Measurements from ENCODE around the gene MAGI2. TPM values are rescaled to one million over a fixed set of nuclear protein-coding genes. Genes with fewer than 3 reads are reported as not detected.
A peak's percentile ranks its signal among the peaks of the same experiment; 100 is the strongest.

The MAGI2 gene
- total and polyA plus RNA-seq, 8 donors, result 6.1 to 9.2 (median 7.1) TPM

DNA sequence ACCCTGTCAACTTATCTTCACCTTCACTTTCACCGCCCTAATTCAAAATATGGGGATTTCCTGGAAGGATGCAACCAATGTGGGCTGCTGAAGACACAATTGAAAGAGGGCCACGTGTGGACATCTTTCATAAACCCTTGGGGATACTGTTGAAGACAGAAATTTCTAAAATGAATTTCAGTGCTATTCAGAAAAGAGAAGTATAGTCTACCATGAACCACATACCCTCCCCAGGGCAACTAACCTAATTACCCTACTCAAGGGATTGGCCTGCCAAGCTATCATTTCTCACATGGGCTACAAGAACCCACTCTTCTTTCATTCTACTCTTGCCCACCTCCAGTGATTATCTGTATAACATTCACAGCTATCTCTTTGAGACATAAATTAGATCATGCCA, 1428.9 kb downstream of the MAGI2 start:
- H3K9me3 ChIP-seq, result no peaks in the 10 kb centered on the region
- DNase-seq, result no peak
- no peak overlapping the region for H3K4me3 ChIP-seq
- H3K4me1 ChIP-seq, result peaks cover 0 to 11% of the 10 kb centered on the region in 2 donors
- intact Hi-C loops (cut with DNase I), result no loop called here
- TF ChIP-seq, protein P1, sequence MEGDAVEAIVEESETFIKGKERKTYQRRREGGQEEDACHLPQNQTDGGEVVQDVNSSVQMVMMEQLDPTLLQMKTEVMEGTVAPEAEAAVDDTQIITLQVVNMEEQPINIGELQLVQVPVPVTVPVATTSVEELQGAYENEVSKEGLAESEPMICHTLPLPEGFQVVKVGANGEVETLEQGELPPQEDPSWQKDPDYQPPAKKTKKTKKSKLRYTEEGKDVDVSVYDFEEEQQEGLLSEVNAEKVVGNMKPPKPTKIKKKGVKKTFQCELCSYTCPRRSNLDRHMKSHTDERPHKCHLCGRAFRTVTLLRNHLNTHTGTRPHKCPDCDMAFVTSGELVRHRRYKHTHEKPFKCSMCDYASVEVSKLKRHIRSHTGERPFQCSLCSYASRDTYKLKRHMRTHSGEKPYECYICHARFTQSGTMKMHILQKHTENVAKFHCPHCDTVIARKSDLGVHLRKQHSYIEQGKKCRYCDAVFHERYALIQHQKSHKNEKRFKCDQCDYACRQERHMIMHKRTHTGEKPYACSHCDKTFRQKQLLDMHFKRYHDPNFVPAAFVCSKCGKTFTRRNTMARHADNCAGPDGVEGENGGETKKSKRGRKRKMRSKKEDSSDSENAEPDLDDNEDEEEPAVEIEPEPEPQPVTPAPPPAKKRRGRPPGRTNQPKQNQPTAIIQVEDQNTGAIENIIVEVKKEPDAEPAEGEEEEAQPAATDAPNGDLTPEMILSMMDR (IDR thresholded peaks at IDR 0.05), result no peak
- ATAC-seq, result no peak
- no peaks in the 10 kb centered on the region for H3K36me3 ChIP-seq
- H3K27me3 ChIP-seq, result no peaks in the 10 kb centered on the region
- H3K27ac ChIP-seq, result no peak overlapping the region

DNA sequence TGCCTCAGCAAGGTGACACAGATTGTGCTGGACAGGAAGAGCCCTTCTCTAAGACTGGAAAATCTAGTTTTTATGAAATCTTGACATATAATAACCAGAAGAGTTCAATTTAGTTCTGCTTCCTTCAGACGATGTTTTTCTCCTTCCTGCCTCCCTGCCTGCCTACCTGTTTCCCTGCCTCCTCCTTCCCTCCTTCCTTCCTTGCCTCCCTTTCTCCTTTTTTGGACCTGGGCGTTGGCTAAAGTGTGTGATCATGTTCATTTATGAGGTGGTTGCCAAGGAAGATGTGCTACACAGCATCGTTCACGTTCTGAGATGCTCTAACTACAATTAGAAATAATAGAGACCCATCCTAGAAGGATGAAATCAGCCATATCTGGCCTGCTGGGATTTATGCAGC, 1430.3 kb downstream of the MAGI2 start:
- H3K27ac ChIP-seq, result no peak overlapping the region
- ATAC-seq (no peak), DNase-seq (no peak)
- no peak overlapping the region for H3K4me3 ChIP-seq
- intact Hi-C loops (cut with DNase I), result no loop called here
- no peaks in the 10 kb centered on the region for H3K9me3 ChIP-seq
- H3K4me1 ChIP-seq, result peaks cover 0 to 15% of the 10 kb centered on the region in 2 donors
- H3K27me3 ChIP-seq, result peaks cover 0 to 10% of the 10 kb centered on the region in 2 donors
- TF ChIP-seq, protein P1 (IDR thresholded peaks at IDR 0.05), result no peak
- H3K36me3 ChIP-seq, result no peaks in the 10 kb centered on the region

DNA sequence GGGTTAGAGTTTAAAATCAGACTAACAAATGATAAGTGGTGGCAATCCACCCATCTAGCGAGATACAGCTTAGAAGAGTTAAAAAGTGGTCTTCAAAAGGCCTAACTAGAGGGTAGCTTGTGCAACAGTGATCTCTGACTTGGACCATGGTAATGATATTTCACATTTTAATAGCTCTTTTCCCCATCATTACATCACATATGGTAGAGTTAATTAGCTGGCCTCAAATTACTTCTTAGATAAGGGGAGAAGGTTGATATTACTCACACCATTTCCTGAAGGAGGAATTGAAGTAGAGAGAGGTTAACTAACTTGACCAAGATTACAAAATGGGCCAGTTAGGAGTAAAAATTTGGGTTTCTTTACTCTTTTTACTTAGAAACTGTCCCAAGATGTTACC, 1431.3 kb downstream of the MAGI2 start:
- intact Hi-C loops (cut with DNase I), result no loop called here

DNA sequence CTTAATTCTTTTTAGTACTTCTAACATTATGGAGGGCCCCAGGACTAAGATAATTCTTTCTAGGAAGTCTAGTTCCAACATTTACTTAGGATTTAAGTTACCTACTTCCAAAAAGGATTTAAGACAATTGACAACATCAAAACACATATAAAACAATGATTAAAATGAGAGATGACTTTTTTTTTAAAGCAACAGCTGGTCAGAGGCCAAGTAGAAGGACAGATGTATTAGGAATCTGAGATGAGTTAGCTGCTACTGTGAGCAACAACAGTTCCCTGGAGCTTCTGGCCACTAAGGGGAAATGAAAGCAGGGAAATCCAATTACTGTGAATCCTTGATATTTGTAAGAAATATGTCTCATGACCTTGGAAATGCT, 1432.6 kb downstream of the MAGI2 start:
- peaks cover 0 to 15% of the 10 kb centered on the region in 2 donors for H3K4me1 ChIP-seq
- DNase-seq (peak in 1 of 4 donors; percentile 13), ATAC-seq (no peak)
- H3K36me3 ChIP-seq, result no peaks in the 10 kb centered on the region
- peaks cover 0 to 14% of the 10 kb centered on the region in 2 donors for H3K27me3 ChIP-seq
- intact Hi-C loops (cut with DNase I), result no loop called here
- no peaks in the 10 kb centered on the region for H3K9me3 ChIP-seq
- H3K27ac ChIP-seq, result no peak overlapping the region
- TF ChIP-seq, protein P1 (IDR thresholded peaks at IDR 0.05), result no peak
- H3K4me3 ChIP-seq, result no peak overlapping the region

More for the DNA sequence above, 1431.3 kb downstream of the MAGI2 start:
- no peaks in the 10 kb centered on the region for H3K36me3 ChIP-seq
- no peak overlapping the region for H3K4me3 ChIP-seq
- H3K9me3 ChIP-seq, result no peaks in the 10 kb centered on the region
- peaks cover 0 to 15% of the 10 kb centered on the region in 2 donors for H3K4me1 ChIP-seq
- peaks cover 0 to 14% of the 10 kb centered on the region in 2 donors for H3K27me3 ChIP-seq
- ATAC-seq (no peak), DNase-seq (no peak)
- H3K27ac ChIP-seq, result no peak overlapping the region
- TF ChIP-seq, protein P1 (IDR thresholded peaks at IDR 0.05), result no peak

DNA sequence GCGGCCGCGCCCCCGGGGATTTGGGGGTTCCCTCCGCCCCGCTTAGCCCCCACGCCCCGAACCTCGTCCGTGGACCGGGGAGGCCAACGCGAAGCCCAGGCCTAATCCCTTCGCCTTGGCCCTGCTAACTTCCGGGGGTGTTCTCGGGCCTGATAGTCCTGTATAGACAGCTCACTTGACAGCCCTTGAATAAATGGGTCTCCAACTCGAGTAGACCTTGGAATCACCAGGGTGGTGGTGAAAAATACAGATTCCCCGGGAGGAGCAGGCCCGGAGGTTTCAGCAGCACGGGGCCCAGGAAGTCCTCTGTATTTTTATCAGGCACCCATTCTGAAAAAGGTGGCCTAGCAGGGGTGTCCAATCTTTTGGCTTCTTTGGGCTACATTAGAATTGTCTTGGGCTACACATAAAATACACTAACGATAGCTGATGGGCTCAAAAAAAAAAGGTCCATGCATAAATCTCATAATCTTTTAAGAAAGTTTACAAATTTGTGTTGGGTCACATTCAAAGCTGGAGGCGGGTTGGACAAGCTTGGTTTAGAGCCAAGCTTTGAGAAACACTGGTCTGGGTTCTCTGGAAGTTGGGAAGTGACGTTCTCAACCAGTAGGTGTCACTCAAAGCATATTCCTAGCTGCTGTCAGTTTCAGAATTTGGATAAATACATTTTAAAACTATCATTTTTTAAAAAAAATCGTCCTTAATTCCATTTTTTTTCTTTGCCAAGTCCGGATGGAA, 1433.2 kb downstream of the MAGI2 start:
- peaks cover 0 to 15% of the 10 kb centered on the region in 2 donors for H3K4me1 ChIP-seq
- TF ChIP-seq, protein P1 (IDR thresholded peaks at IDR 0.05), result peak; percentile 64 to 74
- no peaks in the 10 kb centered on the region for H3K36me3 ChIP-seq
- peak; percentile 89 for ATAC-seq
- peaks cover 0 to 14% of the 10 kb centered on the region in 2 donors for H3K27me3 ChIP-seq
- peak overlapping the region; percentile 44 to 49 for H3K4me3 ChIP-seq
- DNase-seq, result peak in 3 of 4 donors; percentile 41 to 93 (median 82)
- no peaks in the 10 kb centered on the region for H3K9me3 ChIP-seq
- intact Hi-C loops (cut with DNase I), result no loop called here
- H3K27ac ChIP-seq, result peak overlapping the region; percentile 89 to 96

All from left lung (tissue), 10 donors.